ENCODE measurements around the gene IGFBP6.
A peak's percentile ranks its signal among the peaks of the same experiment; 100 is the strongest.
"Not testable (repeated sequence)": the region's sequence is repeated elsewhere in the genome, so short reads cannot be mapped to it uniquely, and the experiment has no call there.

Gene IGFBP6

DNA sequence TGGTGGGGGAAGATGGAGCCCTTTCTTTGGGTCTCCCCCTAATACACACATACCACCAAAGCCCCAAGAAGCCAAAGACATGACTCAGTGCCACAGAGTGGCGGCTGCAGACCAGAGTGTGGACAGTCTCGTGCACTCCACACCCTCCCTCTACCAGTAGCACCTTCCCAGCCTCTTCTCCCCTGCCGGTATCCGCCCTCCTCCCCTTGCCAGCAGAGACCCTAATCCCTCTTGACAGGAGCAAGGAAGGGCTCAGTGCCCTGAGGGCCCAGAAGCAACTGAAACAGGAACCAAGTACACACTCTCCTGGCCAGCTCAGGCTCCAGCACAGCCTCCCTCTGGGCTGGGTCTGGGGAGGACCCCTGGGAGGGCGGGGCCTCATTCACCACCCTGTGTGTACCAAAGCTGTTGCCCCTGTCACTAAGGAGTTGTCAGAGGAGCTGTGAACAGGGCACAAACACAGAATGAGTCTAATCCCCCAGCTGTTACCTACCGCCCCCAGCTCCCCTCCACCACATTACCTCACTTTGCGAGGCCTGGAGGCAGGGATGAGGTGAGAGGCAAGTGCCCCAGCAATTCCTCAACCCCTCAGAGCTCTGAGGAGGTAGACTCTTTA is 26.5 kb upstream of the IGFBP6 start:
- no peak for DNase-seq (ENCODE audit: low read depth in 2 of 2)

- no peak for DNase-seq (ENCODE audit: low read depth in 2 of 2)
These were observed 25.6 kb upstream of the IGFBP6 start for GRCh38 chr12:53071591-53072551.

- no peak for DNase-seq (ENCODE audit: low read depth in 2 of 2)
These were observed 23.6 kb upstream of the IGFBP6 start for GRCh38 chr12:53073881-53074280.

DNA sequence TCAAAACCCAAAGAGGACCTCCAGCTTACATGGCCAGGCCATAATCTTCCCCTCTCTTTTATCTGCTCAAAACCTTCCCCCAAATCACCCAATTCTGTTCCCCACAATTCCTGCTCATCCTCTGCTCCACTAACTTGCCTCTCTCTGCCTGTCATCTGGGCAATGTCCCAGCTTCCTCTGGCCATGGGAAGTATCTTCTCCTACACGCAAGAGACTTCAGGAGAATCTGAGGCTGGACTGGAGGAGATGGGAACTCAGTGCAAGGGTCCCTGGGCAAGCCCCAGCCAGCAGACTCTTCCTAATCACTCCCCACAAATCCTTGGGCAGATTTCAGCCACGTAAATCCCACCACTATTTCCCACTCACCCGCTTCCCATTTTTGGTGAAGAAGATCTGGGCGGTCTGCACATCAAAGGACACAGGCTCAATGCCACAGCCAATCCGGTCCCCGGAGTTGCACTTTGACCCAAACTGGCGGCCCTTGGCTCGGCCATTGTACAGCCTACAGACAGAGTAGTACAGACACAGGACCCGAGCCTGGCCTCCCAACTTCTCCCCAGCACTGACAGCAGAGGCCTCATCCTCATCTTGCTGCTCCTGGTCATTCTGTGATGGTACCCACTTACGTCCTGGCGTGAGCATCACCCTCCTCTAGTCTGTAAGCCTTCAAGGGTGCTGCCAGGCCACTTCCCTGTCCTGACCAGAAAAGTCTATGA is 23.0 kb upstream of the IGFBP6 start:
- no peak for DNase-seq (ENCODE audit: low read depth in 2 of 2)

DNA sequence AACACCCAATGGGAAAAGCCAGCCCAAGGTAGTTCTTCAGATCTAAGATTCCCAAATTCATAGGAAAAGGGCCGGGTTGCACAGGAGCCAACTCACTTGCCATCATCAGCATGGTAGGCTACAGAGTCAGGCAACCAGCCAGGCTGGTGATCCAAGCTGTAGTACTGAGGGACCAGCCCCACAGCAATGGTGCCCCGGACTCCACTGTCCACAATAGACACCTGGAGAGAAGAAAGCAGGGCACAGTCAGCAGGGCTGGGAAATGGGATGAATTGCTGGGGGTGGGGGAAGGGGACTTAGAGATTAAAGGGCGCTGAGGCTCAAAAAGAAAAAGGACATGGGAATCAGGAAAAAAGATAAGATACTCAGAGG is 22.5 kb upstream of the IGFBP6 start:
- DNase-seq (ENCODE audit: low read depth in 2 of 2): no peak

GRCh38 chr12:53076461-53076860 is 21.0 kb upstream of the IGFBP6 start:
- no peak for DNase-seq (ENCODE audit: low read depth in 2 of 2)

- no peak for DNase-seq (ENCODE audit: low read depth in 2 of 2)
These were observed 20.4 kb upstream of the IGFBP6 start for GRCh38 chr12:53077030-53077429.

DNA sequence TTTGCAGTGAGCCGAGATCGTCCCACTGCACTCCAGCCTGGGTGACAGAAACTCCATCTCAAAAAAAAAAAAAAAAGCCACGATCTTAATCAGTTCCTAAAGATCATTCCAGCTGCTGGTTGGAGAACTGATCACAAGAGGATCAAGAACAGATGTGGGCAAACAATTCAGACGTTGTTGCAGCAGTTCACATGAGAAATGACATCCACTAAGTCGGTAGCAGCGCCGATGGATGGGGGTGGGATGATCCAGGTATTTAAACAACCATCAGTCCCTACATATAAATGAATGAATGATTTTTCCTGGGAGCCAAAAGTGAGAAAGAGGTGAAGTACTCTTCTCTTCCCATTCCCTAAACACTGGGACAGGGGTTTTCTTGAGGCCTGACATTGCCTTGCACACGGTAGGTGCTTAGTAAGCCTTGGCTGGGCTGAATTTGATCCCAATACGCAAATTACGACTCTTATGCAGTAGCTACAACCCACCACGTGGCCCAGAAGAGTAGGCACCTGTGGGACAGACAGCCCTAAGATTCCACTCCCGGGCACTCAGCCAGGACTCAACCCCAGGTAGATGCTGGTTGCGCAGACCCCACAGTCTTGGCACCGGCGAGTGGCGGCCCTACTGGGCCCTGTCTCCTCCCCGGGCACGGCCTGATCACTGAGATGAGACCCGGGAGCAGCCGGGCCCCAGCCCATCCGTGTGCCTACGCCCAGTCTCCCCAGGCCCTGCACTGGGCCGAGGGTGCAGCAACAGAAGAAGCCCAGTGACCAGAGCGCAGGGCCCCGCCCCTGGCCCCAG is 18.8 kb upstream of the IGFBP6 start:
- DNase-seq (ENCODE audit: low read depth in 2 of 2): peak in 1 of 2 donors; percentile 14

GRCh38 chr12:53079226-53080117 is 18.0 kb upstream of the IGFBP6 start, which contains the start of gene SPRYD3:
SPRYD3 (minus strand) TSS chr12:53079390; CDS start chr12:53079333, 57 bp downstream.
- DNase-seq (ENCODE audit: low read depth in 2 of 2): peak; percentile 89 to 94

GRCh38 chr12:53082637-53083175 is 14.8 kb upstream of the IGFBP6 start:
- no peak for DNase-seq (ENCODE audit: low read depth in 2 of 2)

GRCh38 chr12:53086361-53086760 is 11.1 kb upstream of the IGFBP6 start:
- no peak for DNase-seq (ENCODE audit: low read depth in 2 of 2)

GRCh38 chr12:53090105-53090504 is 7.4 kb upstream of the IGFBP6 start:
- no peak for DNase-seq (ENCODE audit: low read depth in 2 of 2)

- DNase-seq (ENCODE audit: low read depth in 2 of 2): no peak
These were observed 6.9 kb upstream of the IGFBP6 start for GRCh38 chr12:53090554-53090953.

DNA sequence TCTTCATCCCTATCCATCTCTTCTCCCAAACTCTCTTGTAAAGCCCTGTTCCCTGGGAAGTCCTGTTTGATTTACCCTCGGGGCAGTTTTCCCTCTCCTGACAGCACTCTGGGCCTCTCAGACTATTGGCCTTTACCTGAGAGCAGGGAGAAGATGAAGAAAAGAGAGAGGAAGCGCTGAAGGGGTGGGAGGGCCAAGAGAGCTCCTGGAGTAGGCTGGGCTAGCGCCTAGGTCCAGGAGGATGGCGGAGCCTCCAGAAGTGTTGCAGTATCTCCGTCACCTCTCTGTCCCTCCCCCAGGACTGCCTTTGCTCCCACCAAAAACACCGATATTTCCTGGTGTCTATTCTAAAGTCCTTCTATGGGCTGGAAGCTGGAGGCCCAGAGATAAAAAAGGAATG is 5.7 kb upstream of the IGFBP6 start:
- DNase-seq (ENCODE audit: low read depth in 2 of 2): no peak

GRCh38 chr12:53093777-53094393 is 3.6 kb upstream of the IGFBP6 start:
- no peak for DNase-seq (ENCODE audit: low read depth in 2 of 2)

DNA sequence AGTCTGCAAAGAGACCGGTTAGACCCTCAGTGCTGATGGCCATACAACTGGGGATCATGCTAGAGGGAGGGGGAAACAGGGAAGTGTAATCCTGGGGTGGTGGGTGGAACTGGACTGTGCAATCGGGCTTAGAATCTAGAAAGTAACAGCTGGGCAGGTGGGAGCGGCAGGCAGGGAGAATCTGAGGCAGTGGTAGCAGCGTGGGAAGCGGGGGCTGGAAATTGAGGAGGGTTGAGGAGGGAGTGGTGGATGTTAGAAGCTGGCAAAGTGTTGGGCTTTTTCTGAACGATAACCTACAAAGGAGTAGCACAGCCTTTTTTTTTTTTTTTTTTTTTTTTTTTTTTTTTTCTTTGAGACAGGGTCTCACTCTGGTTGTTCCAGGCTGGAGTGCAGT is 3.1 kb upstream of the IGFBP6 start:
- no peak for DNase-seq (ENCODE audit: low read depth in 2 of 2)

DNA sequence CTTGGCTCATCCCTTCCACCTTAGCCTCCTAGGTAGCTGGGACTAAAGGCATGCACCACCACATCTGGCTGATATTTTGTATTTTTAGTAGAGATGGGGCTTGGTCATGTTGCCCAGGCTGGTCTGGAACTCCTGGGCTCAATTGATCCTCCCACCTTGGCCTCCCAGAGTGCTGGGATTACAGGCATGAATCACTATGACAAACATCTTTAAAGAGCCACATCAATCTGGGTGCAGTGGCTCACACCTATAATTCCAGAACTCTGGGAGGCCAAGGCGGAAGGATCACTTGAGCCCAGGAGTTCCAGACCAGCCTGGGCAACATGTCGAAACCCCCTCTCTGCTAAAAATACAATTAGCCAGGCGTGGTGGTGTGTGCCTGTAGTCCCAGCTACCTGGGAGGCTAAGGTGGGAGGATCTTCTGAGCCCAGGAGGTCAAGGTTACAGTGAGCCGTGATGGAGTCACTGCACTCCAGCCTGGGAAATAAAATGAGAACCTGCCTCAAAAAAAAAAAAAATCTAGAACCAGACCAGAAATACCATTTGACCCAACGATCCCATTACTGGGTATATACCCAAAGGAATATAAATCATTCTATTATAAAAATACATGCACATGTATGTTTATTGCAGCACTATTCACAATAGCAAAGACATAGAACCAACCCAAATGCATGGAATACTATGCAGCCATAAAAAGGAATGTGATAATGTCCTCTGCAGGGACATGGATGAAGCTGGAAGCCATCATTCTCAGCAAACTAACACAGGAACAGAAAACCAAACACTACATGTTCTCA is 2.5 kb upstream of the IGFBP6 start:
- DNase-seq (ENCODE audit: low read depth in 2 of 2): not testable (repeated sequence)

DNA sequence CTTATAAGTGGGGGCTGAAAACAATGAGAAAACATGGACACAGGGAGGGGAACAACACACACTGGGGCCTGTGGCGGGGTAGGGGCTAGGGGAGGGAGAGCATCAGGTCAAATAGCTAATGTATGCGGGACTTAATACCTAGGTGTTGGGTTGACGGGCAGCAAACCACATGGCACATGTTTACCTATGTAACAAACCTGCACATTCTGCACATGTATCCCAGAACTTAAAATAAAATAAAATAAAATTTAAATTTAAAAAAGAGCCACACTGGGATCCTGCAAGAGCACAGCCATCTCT is 1.9 kb upstream of the IGFBP6 start:
- DNase-seq (ENCODE audit: low read depth in 2 of 2): not testable (repeated sequence)

DNA sequence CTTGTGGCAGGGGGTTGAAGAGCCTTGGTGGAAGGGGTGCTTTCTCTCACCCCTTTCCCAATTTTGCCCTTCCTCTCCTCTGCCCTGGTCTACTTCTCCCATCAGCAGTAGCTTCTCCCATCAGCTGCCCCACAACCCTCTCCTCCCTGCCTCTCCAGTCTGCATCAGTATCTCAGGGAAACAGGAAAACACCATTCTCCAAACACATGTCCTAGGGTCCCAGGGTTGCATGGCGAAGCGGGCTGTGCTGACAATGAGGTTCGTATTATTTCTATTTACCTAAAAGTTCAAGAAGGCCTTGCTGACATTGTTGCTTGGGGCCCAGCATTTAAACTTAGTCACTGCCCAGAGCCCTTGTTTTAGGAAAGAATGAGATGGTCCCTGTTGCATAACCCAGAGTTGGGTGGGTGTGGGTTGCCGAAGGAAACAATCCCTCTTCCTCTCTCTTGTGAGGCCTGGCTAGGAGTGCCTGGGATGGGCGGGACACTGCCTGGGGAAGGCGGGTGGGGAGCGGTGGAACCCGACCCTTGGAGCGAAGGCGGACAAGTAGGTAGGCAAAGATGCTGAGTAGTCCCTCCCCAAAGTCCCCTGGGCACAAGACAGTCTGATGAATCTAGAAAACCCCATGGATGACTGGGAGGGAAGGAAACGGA is 1.3 kb upstream of the IGFBP6 start:
- DNase-seq (ENCODE audit: low read depth in 2 of 2): no peak
